ENCODE measurements around the gene GNB3. TPM values are rescaled to one million over a fixed set of nuclear protein-coding genes. Genes with fewer than 3 reads are reported as not detected.

Gene GNB3
- polyA plus RNA-seq, 2 of the 4 experiments (the other 2 are of a cell fraction) = 0.94 to 2.7 TPM

DNA sequence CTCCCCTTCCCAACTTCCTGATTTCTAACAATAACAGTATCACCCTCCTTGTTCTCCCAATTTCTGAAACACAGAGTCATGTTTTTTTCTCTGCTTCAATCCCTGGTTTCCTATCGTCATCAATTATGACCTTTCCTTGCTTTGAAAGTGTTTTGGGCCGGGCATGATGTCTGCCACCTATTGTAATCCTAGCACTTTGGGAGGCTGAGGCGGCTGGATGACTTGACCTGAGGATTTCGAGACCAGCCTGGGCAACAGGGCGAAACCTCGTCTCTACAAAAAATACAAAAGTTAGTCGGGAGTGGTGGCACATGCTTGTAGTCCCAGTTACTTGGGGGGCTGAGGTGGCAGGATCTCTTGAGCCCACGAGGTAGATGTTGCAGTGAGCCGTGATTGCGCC, 31.7 kb upstream of the GNB3 start:
- Histone ChIP-seq H3K4me3 (no peak overlapping the region), H3K4me2 (no peak overlapping the region), H3K9me3 (no peaks in the 10 kb centered on the region), H3K27ac (no peak overlapping the region), H3K4me1 (peaks cover 6% of the 10 kb centered on the region; the same call in 1 of the 3 replicates)
- ChIA-PET CTCF (interaction anchor here (0.6 to 10.9 kb wide), 4 partner anchors 9 to 56 kb away, joined by 3 to 129 read pairs (median 14); partner anchors contain the start of genes GPR162, MLF2 and P3H3), POLR2A (no interaction called here)
- TF ChIP-seq CHD4 (IDR thresholded peaks at IDR 0.05; ENCODE audit: borderline replicate concordance) = no peak
- no peak for TF ChIP-seq RCOR1 (IDR thresholded peaks at IDR 0.05; ENCODE audit: low read depth, low read length)
- FAIRE-seq (no peak), ATAC-seq (no peak), DNase-seq (ENCODE audit: low read depth in 1 of 2, low spot score in 1 of 2) (no peak)
- WGBS (ENCODE audit: missing lambda C conversion rate) = 78% methylated on average over 10 of the region's 10 CpGs

DNA sequence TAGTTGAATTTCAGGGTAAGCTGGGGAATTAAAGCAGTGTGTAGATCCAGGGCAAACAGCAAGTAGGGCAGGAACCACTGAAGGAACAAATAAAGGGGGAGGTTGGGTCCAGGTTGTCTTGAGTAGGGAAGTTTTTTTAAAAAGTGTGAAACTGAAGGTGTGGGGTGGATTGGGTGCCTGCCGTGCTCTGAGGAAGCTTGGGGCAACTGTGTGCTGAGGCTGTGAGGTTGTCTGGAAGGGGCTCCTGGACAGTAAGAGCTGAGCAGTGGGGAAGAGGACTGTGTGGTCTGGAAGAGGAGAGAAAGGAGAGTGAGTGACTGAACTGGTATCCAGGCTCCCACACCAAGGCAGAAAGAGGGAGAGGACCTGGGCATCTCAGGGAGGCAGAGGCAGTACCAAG, 30.0 kb upstream of the GNB3 start:
- FAIRE-seq (no peak), ATAC-seq (peak in 1 of 2 experiments; percentile 43; a peak in 3 of 6 replicates), DNase-seq (ENCODE audit: low read depth in 1 of 2, low spot score in 1 of 2) (no peak)
- ChIA-PET CTCF (interaction anchor here (0.7 to 10.9 kb wide), 6 partner anchors 14 to 59 kb away, joined by 4 to 129 read pairs (median 5); partner anchors contain the start of genes GPR162, MLF2 and P3H3), POLR2A (no interaction called here)
- no peaks in the 10 kb centered on the region for H3K9me3 ChIP-seq
- TF ChIP-seq, protein P1, sequence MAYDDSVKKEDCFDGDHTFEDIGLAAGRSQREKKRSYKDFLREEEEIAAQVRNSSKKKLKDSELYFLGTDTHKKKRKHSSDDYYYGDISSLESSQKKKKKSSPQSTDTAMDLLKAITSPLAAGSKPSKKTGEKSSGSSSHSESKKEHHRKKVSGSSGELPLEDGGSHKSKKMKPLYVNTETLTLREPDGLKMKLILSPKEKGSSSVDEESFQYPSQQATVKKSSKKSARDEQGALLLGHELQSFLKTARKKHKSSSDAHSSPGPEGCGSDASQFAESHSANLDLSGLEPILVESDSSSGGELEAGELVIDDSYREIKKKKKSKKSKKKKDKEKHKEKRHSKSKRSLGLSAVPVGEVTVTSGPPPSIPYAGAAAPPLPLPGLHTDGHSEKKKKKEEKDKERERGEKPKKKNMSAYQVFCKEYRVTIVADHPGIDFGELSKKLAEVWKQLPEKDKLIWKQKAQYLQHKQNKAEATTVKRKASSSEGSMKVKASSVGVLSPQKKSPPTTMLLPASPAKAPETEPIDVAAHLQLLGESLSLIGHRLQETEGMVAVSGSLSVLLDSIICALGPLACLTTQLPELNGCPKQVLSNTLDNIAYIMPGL (CRISPR knock-in tag; IDR thresholded peaks at IDR 0.05; ENCODE audit: borderline replicate concordance) = no peak
- no peak for TF ChIP-seq CHD4 (IDR thresholded peaks at IDR 0.05; ENCODE audit: borderline replicate concordance)
- no peak for TF ChIP-seq ZSCAN20 (CRISPR knock-in tag; IDR thresholded peaks at IDR 0.05)
- TF ChIP-seq EHMT2 (IDR thresholded peaks at IDR 0.05; ENCODE audit: low read depth) = no peak
- H3K4me2 ChIP-seq = no peak overlapping the region
- H3K27ac ChIP-seq = no peak overlapping the region
- no peak overlapping the region for H3K4me3 ChIP-seq
- peaks cover 6% of the 10 kb centered on the region; the same call in 1 of the 3 replicates for H3K4me1 ChIP-seq
- 92% methylated on average over 1 of the region's 1 CpG for WGBS (ENCODE audit: missing lambda C conversion rate)

DNA sequence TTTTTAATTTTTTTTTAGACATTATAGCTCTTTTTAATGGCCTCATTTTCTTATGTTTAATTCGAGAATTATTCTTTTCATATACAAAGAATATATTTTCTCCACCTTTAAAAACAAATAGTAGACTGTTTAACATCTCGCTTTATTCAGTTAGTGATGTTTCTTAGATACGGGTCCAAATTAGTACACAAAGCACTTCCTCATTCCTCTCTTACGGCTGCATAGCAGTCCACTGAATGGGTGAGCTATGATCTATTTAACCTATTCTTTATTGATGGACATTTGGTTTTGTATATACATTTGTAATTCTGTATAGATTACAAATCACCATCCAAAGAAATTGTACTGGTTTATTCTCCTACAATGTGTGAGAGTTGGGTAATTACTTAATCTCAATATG, 27.4 kb upstream of the GNB3 start:
- ATAC-seq = no peak
- H3K4me1 ChIP-seq = no peaks in the 10 kb centered on the region
- no peak overlapping the region for H3K27ac ChIP-seq
- FAIRE-seq = no peak
- DNase-seq (ENCODE audit: low read depth in 1 of 2, low spot score in 1 of 2) = no peak
- ChIA-PET POLR2A (interaction anchor here (1.1 kb wide), 1 partner anchor 8 kb away, joined by 4 read pairs; the partner anchor contains the start of gene GPR162), CTCF (interaction anchor here (1.5 to 10.9 kb wide), 6 partner anchors 11 to 60 kb away, joined by 3 to 129 read pairs (median 8); partner anchors contain the start of genes GPR162, MLF2, P3H3 and PTMS)
- H3K9me3 ChIP-seq = no peaks in the 10 kb centered on the region
- no peak overlapping the region for H3K4me3 ChIP-seq
- TF ChIP-seq, protein P1 (CRISPR knock-in tag; IDR thresholded peaks at IDR 0.05; ENCODE audit: borderline replicate concordance) = no peak
- TF ChIP-seq MYC (IDR thresholded peaks at IDR 0.05; ENCODE audit: borderline replicate concordance, low read length) (no peak), JUNB (IDR thresholded peaks at IDR 0.05) (no peak), POLR2A (IDR thresholded peaks at IDR 0.05; ENCODE audit: low read length) (no peak), SMC3 (IDR thresholded peaks at IDR 0.05) (no peak), RAD21 (conservative IDR thresholded peaks at IDR 0.05 in 1 of 2, IDR thresholded peaks at IDR 0.05 in 1 of 2) (no peak), ZSCAN20 (CRISPR knock-in tag; IDR thresholded peaks at IDR 0.05) (no peak), KDM5A (IDR thresholded peaks at IDR 0.05) (no peak), ESRRA (IDR thresholded peaks at IDR 0.05; ENCODE audit: borderline replicate concordance, low read length) (no peak)
- TF ChIP-seq, protein P2, sequence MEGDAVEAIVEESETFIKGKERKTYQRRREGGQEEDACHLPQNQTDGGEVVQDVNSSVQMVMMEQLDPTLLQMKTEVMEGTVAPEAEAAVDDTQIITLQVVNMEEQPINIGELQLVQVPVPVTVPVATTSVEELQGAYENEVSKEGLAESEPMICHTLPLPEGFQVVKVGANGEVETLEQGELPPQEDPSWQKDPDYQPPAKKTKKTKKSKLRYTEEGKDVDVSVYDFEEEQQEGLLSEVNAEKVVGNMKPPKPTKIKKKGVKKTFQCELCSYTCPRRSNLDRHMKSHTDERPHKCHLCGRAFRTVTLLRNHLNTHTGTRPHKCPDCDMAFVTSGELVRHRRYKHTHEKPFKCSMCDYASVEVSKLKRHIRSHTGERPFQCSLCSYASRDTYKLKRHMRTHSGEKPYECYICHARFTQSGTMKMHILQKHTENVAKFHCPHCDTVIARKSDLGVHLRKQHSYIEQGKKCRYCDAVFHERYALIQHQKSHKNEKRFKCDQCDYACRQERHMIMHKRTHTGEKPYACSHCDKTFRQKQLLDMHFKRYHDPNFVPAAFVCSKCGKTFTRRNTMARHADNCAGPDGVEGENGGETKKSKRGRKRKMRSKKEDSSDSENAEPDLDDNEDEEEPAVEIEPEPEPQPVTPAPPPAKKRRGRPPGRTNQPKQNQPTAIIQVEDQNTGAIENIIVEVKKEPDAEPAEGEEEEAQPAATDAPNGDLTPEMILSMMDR (IDR thresholded peaks at IDR 0.05) = no peak
- H3K4me2 ChIP-seq = no peak overlapping the region
- WGBS (ENCODE audit: missing lambda C conversion rate) = 42% methylated on average over 4 of the region's 4 CpGs
